HepG2 (cell line): ENCODE data around the gene RHOG. TPM values are rescaled to one million over a fixed set of nuclear protein-coding genes. Genes with fewer than 3 reads are reported as not detected.

Experiments used
- ARID2 ChIP-seq: sonication (generic); formaldehyde crosslinking; IDR thresholded peaks from 2 replicates; pipeline ENCODE4 v1.8.1; 2022; ENCODE audit warnings: mild to moderate bottlenecking, missing genetic modification reagents, borderline replicate concordance
- ASH2L ChIP-seq: fragments of 300-600, 200-600 bp; sonication (generic); IDR thresholded peaks from 2 replicates; pipeline ENCODE4 v1.7.0; 2017; ENCODE audit warnings: low read depth, mild to moderate bottlenecking, moderate library complexity, mixed read lengths, low read length; ENCODE audit not compliant: insufficient read length
- FOXP1 ChIP-seq, 2 experiments: fragments of 450-650 bp in 1 of 2; IDR thresholded peaks; 2 replicates each; pipeline ENCODE4 v1.6.1; 2017 to 2018; ENCODE audit warnings: antibody characterized with exemption in 1 of 2
- MXD4 ChIP-seq: IDR thresholded peaks from 2 replicates; pipeline ENCODE4 v1.6.1; 2016; ENCODE audit warnings: mild to moderate bottlenecking, missing biosample characterization, missing genetic modification reagents
- MYC ChIP-seq: sonication (generic); formaldehyde crosslinking; IDR thresholded peaks from 2 replicates; pipeline ENCODE4 v1.9.0; 2021; ENCODE audit warnings: missing genetic modification reagents, borderline replicate concordance
- RBFOX2 ChIP-seq: fragments of 200-400 bp; formaldehyde crosslinking; IDR thresholded peaks from 2 replicates; pipeline ENCODE4 v1.6.1; 2017; ENCODE audit warnings: low read depth, mild to moderate bottlenecking, low read length
- STAG1 ChIP-seq: sonication (generic); formaldehyde crosslinking; IDR thresholded peaks from 2 replicates; pipeline ENCODE4 v1.4.0; 2020; ENCODE audit warnings: missing genetic modification reagents
- TBP ChIP-seq: sonication (generic); formaldehyde crosslinking; IDR thresholded peaks from 2 replicates; pipeline ENCODE4 v1.5.0; 2020; ENCODE audit warnings: missing genetic modification reagents
- TEAD3 ChIP-seq: optimal IDR thresholded peaks from 2 replicates; pipeline ENCODE3; 2016; ENCODE audit warnings: borderline replicate concordance
- TRAFD1 ChIP-seq: sonication (generic); formaldehyde crosslinking; IDR thresholded peaks from 2 replicates; pipeline ENCODE4 v1.5.1; 2020; ENCODE audit warnings: missing genetic modification reagents, mild to moderate bottlenecking, borderline replicate concordance
- ZBTB14 ChIP-seq: sonication (generic); formaldehyde crosslinking; IDR thresholded peaks from 2 replicates; pipeline ENCODE4 v1.4.0; 2020; ENCODE audit warnings: missing genetic modification reagents
- ZBTB38 ChIP-seq: sonication (generic); formaldehyde crosslinking; IDR thresholded peaks from 2 replicates; pipeline ENCODE4 v1.5.1; 2020; ENCODE audit warnings: mild to moderate bottlenecking, missing genetic modification reagents
- ZBTB4 ChIP-seq: sonication (generic); formaldehyde crosslinking; IDR thresholded peaks from 2 replicates; pipeline ENCODE4 v1.4.0; 2020; ENCODE audit warnings: missing genetic modification reagents, mild to moderate bottlenecking, borderline replicate concordance
- ZFP37 ChIP-seq: sonication (generic); formaldehyde crosslinking; IDR thresholded peaks from 2 replicates; pipeline ENCODE4 v1.4.0; 2020; ENCODE audit warnings: missing genetic modification reagents, borderline replicate concordance
- ZFP90 ChIP-seq: sonication (generic); formaldehyde crosslinking; IDR thresholded peaks from 2 replicates; pipeline ENCODE4 v1.8.0; 2022; ENCODE audit warnings: missing genetic modification reagents, mild to moderate bottlenecking, inconsistent platforms, borderline replicate concordance
- ZFYVE20 ChIP-seq: sonication (generic); formaldehyde crosslinking; IDR thresholded peaks from 2 replicates; pipeline ENCODE4 v1.8.0; 2023; ENCODE audit warnings: low read depth, mild to moderate bottlenecking, moderate library complexity, missing genetic modification reagents, borderline replicate concordance
- ZNF160 ChIP-seq: sonication (generic); formaldehyde crosslinking; IDR thresholded peaks from 2 replicates; pipeline ENCODE4 v1.8.0; 2022; ENCODE audit warnings: mild to moderate bottlenecking, inconsistent platforms, missing genetic modification reagents
- ZNF333 ChIP-seq: sonication (generic); formaldehyde crosslinking; IDR thresholded peaks from 2 replicates; pipeline ENCODE4 v1.4.0; 2020; ENCODE audit warnings: mild to moderate bottlenecking, missing genetic modification reagents, borderline replicate concordance
- ZNF549 ChIP-seq: sonication (generic); formaldehyde crosslinking; IDR thresholded peaks from 2 replicates; pipeline ENCODE4 v1.5.0; 2020; ENCODE audit warnings: missing genetic modification reagents
- ZNF768 ChIP-seq: sonication (generic); formaldehyde crosslinking; IDR thresholded peaks from 2 replicates; pipeline ENCODE4 v1.4.0; 2020; ENCODE audit warnings: missing genetic modification reagents
- polyA plus RNA-seq, 8 experiments: library from polyadenylated mRNA; depleted of rRNA in 3 of 8; stranded (reverse) in 7 of 8; unstranded in 1 of 8; fragments of >200 nt; fragmentation: Illumina TruSeq in 4 of 8; extraction: Trizol in 4 of 8; gene quantifications; 2 replicates each; pipeline versions ENCODE4 v1.2.1 to v1.2.3, GENCODE V29; 2011 to 2016; ENCODE audit warnings: low read depth in 4 of 8, missing spikeins in 1 of 8, mixed read lengths in 1 of 8; ENCODE audit not compliant: insufficient read depth in 1 of 8
- total RNA-seq, 5 experiments: library from RNA; depleted of rRNA; stranded (reverse); fragments of >200 nt; fragmentation: Illumina TruSeq; extraction: Trizol; gene quantifications; 2 replicates each; pipeline ENCODE4 v1.2.3, GENCODE V29; 2016; ENCODE audit warnings: low read depth in 1 of 5
- TF ChIP-seq, protein P1 (sequence below): sonication (generic); formaldehyde crosslinking; IDR thresholded peaks from 2 replicates; pipeline ENCODE4 v1.5.0; 2020; ENCODE audit warnings: missing genetic modification reagents

The RHOG gene
- total and polyA plus RNA-seq, 2 of the 13 experiments (the other 11 are each of a cell fraction or from before 2014, with no cell fraction given): 7.7 to 23.4 TPM

DNA sequence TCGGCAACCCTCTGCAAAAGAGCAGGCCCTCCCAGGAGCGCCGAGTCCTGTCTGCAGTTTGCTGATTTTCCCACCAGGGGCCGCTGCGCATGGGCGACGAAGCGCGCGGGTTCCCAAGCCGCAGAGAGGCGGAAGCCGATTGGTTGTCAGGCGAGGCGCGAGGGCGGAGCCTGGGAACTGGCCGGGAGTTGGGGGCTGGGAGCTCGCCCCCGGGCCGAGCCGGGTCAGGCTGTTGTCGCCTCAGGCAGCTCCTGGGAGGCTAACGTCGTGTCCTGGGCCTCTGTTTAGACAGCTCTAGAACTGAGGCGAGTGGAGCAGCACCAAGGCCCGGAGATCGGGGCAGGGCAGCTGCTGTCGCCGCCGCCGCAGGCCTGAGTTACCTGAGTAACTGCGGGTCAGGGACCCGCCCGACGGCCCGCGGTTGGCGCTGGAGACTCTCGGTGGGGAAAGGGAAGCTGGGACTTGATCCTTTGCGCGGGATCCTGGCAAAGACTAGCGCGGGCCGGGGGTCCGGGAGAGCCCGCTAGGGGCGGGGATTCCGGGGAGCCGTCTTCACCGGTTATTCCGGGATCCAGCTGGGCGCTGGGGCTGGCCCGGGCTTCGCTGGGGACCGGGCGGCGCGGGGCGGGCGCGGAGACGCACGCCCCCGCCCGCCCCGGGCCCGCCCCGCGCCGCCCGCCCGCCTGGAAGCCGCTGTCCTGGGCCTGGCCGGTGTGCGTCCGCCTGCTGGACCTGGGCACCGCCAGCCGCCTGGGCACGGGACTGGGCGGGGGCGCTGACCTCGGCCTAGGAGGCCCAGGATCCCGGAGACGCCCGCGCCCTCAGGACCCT lies 14.4 kb upstream of the RHOG start, which contains the start of gene STIM1 (continued):
- TF ChIP-seq, protein P1, sequence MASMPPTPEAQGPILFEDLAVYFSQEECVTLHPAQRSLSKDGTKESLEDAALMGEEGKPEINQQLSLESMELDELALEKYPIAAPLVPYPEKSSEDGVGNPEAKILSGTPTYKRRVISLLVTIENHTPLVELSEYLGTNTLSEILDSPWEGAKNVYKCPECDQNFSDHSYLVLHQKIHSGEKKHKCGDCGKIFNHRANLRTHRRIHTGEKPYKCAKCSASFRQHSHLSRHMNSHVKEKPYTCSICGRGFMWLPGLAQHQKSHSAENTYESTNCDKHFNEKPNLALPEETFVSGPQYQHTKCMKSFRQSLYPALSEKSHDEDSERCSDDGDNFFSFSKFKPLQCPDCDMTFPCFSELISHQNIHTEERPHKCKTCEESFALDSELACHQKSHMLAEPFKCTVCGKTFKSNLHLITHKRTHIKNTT (CRISPR knock-in tag): no peak
- TF ChIP-seq ZFP90 (CRISPR knock-in tag) (peak; percentile 61), ARID2 (no peak; the same call in 1 of the 2 replicates), MXD4 (CRISPR knock-in tag) (0 out of 2 replicates have a peak, but pooled peaks have one; percentile 11), ZFP37 (CRISPR knock-in tag) (no peak; the same call in 1 of the 2 replicates), ZFYVE20 (CRISPR knock-in tag) (peak; percentile 61; the same call in 1 of the 2 replicates), ASH2L (peak; percentile 79), STAG1 (peak; percentile 88), TEAD3 (peak; percentile 25), ZBTB14 (CRISPR knock-in tag) (peak; percentile 59), RBFOX2 (peak; percentile 70), ZNF160 (CRISPR knock-in tag) (peak; percentile 62; the same call in 1 of the 2 replicates), FOXP1 (IDR thresholded peaks at IDR 0.05) (no peak), FOXP1 (CRISPR knock-in tag; IDR thresholded peaks at IDR 0.05) (no peak), ZBTB4 (peak; percentile 9; the same call in 1 of the 2 replicates), ZBTB38 (CRISPR knock-in tag) (no peak), ZNF333 (CRISPR knock-in tag) (peak; percentile 84; the same call in 1 of the 2 replicates), TRAFD1 (CRISPR knock-in tag) (no peak), TBP (CRISPR knock-in tag) (peak; percentile 58; the same call in 1 of the 2 replicates), ZNF549 (CRISPR knock-in tag) (0 out of 2 replicates have a peak, but pooled peaks have one; percentile 33), MYC (CRISPR knock-in tag) (peak; percentile 66; the same call in 1 of the 2 replicates), ZNF768 (CRISPR knock-in tag) (0 out of 2 replicates have a peak, but pooled peaks have one; percentile 24)
